GM12878 (cell line): ENCODE data around the gene ZNF18. TPM values are rescaled to one million over a fixed set of nuclear protein-coding genes. Genes with fewer than 3 reads are reported as not detected.

Source experiments
- ATAC-seq: fragments of 200-7000 bp; cut with Tn5 transposase; 3 replicates; pipeline ENCODE4 v1.9.1; 2020; ENCODE audit warnings: mild to moderate bottlenecking, moderate library complexity
- BruUV-seq: library from RNA; stranded (reverse); fragments of 400-500 nt; replicated peaks from 2 replicates; lab custom pipeline; 2021; lab: Mats Ljungman, UMichigan
- CTCF ChIA-PET: fragments of 300-600 bp; sonication (Branson Sonifier 250); formaldehyde crosslinking; extraction: SDS; loops from one replicate; lab custom pipeline; 2021; ENCODE audit warnings: inconsistent platforms; lab: Yijun Ruan, JAX
- POLR2A ChIA-PET: fragments of 350-600 bp; formaldehyde crosslinking; extraction: SDS; loops from one replicate; lab custom pipeline; 2021; ENCODE audit warnings: inconsistent platforms; lab: Charles Lee
- RAD21 ChIA-PET: fragments of 300-600 bp; sonication (Branson Sonifier 250); formaldehyde crosslinking; loops from one replicate; lab custom pipeline; 2023; ENCODE audit warnings: antibody characterized with exemption; ENCODE audit not compliant: unreplicated experiment; lab: Charles Lee
- SMC1A ChIA-PET: fragments of 300-600 bp; sonication (Branson Sonifier 250); formaldehyde crosslinking; loops from one replicate; lab custom pipeline; 2023; ENCODE audit not compliant: unreplicated experiment, uncharacterized antibody; lab: Charles Lee
- DNase-seq: peaks from one replicate; pipeline ENCODE4 v3.0.0-alpha.2; 2011; ENCODE audit warnings: low read depth, low spot score
- FAIRE-seq: peaks from 3 replicates; lab custom pipeline; 2011; peaks lifted over from hg19 to GRCh38; lab: Jason Lieb, UNC
- H2AFZ ChIP-seq: 2 replicates; pipeline ENCODE4 v1.6.0; 2011; ENCODE audit warnings: low read depth, low read length, control low read depth; ENCODE audit not compliant: control insufficient read depth
- H3K27ac ChIP-seq: 2 replicates; pipeline ENCODE4 v1.5.1; 2011; ENCODE audit warnings: control low read depth; ENCODE audit not compliant: control insufficient read depth, insufficient read depth
- H3K27me3 ChIP-seq, 2 experiments: replicated peaks in 1 of 2; 2 replicates each; pipeline versions ENCODE4 v1.6.0 to v1.6.1; 2011; ENCODE audit warnings: low read length in 1 of 2; ENCODE audit not compliant: control insufficient read depth in 2 of 2, insufficient read depth in 2 of 2
- H3K36me3 ChIP-seq, 2 experiments: 2 replicates each; pipeline ENCODE4 v1.5.1; 2011; ENCODE audit warnings: low read length in 1 of 2; ENCODE audit not compliant: control insufficient read depth in 2 of 2, insufficient read depth in 2 of 2
- H3K4me1 ChIP-seq: 2 replicates; pipeline ENCODE4 v1.6.1; 2011; ENCODE audit warnings: mild to moderate bottlenecking, low read length, moderate library complexity, mixed read lengths; ENCODE audit not compliant: control insufficient read depth, insufficient read depth
- H3K4me2 ChIP-seq: 2 replicates; pipeline ENCODE4 v1.6.0; 2011; ENCODE audit warnings: control low read depth; ENCODE audit not compliant: control insufficient read depth, insufficient read depth
- H3K4me3 ChIP-seq: fragments of 200-600 bp; sonication (generic); 2 replicates; pipeline ENCODE4 v1.5.1; 2016
- H3K79me2 ChIP-seq: 2 replicates; pipeline ENCODE4 v1.6.0; 2011; ENCODE audit warnings: low read length; ENCODE audit not compliant: control insufficient read depth, insufficient read depth
- H3K9ac ChIP-seq: 2 replicates; pipeline ENCODE4 v1.8.0; 2011; ENCODE audit warnings: low read length, control low read depth, mixed read lengths; ENCODE audit not compliant: control insufficient read depth, insufficient read depth
- H3K9me3 ChIP-seq: replicated peaks from 3 replicates; pipeline ENCODE4 v1.5.1; 2011; ENCODE audit warnings: mild to moderate bottlenecking, low read length; ENCODE audit not compliant: control insufficient read depth, insufficient read depth
- H4K20me1 ChIP-seq: 2 replicates; pipeline ENCODE4 v1.6.0; 2011; ENCODE audit not compliant: control insufficient read depth, insufficient read depth
- BRCA1 ChIP-seq: IDR thresholded peaks from 2 replicates; pipeline ENCODE4 v1.6.1; 2011; ENCODE audit warnings: low read depth, low read length, improper control_type of control experiment
- CUX1 ChIP-seq: IDR thresholded peaks from 2 replicates; pipeline ENCODE4 v1.6.1; 2012; ENCODE audit warnings: improper control_type of control experiment, low read depth, low read length; ENCODE audit not compliant: insufficient replicate concordance
- E2F4 ChIP-seq: IDR thresholded peaks from 2 replicates; pipeline ENCODE4 v1.6.1; 2012; ENCODE audit warnings: low read depth, low read length, improper control_type of control experiment
- E2F8 ChIP-seq: fragments of 450-650 bp; IDR thresholded peaks from 2 replicates; pipeline ENCODE4 v1.6.1; 2018; ENCODE audit warnings: mild to moderate bottlenecking, low read depth, moderate library complexity; ENCODE audit not compliant: partially characterized antibody
- GABPA ChIP-seq: IDR thresholded peaks from 2 replicates; pipeline ENCODE4 v1.6.1; 2014; ENCODE audit warnings: antibody characterized with exemption, low read depth, mild to moderate bottlenecking, inconsistent platforms
- HSF1 ChIP-seq: fragments of 150-350 bp; IDR thresholded peaks from 2 replicates; pipeline ENCODE4 v1.6.1; 2014; ENCODE audit warnings: mild to moderate bottlenecking, low read depth, low read length
- JUND ChIP-seq: IDR thresholded peaks from 2 replicates; pipeline ENCODE4 v1.6.1; 2012; ENCODE audit warnings: low read depth, mild to moderate bottlenecking, low read length, improper control_type of control experiment, moderate library complexity
- MYC ChIP-seq: IDR thresholded peaks from 2 replicates; pipeline ENCODE4 v1.6.1; 2011; ENCODE audit warnings: mild to moderate bottlenecking, low read length, moderate library complexity, inconsistent platforms; ENCODE audit not compliant: insufficient read depth, insufficient replicate concordance, insufficient read length, severe bottlenecking
- PAX8 ChIP-seq: fragments of 450-650 bp; IDR thresholded peaks from 2 replicates; pipeline ENCODE4 v1.6.1; 2017; ENCODE audit warnings: mild to moderate bottlenecking, moderate library complexity
- TCF3 ChIP-seq: IDR thresholded peaks from 2 replicates; pipeline ENCODE4 v1.6.1; 2012; ENCODE audit warnings: low read depth, mild to moderate bottlenecking, low read length, borderline replicate concordance; ENCODE audit not compliant: insufficient read depth
- YBX1 ChIP-seq: fragments of 450-650 bp; IDR thresholded peaks from 2 replicates; pipeline ENCODE4 v1.6.1; 2016; ENCODE audit warnings: antibody characterized with exemption
- WGBS: methylation state at CpG from one replicate; pipeline ENCODE4 v1.1.6; 2016; ENCODE audit warnings: low lambda C conversion rate; ENCODE audit not compliant: insufficient replicate concordance, insufficient coverage; ENCODE audit errors: missing lambda C conversion rate; 5-methylcytosine and 5-hydroxymethylcytosine counted together
- in situ Hi-C: fragments of 300-500 bp; cut with MboI; formaldehyde crosslinking; loops from 9 replicates; pipeline ENCODE4 v1.14.3; 2018; ENCODE audit warnings: mixed read lengths
- intact Hi-C: fragments of 100-400 bp; cut with micrococcal nuclease; formaldehyde crosslinking; loops from one replicate; pipeline ENCODE4 v1.14.2; 2022; ENCODE audit not compliant: unreplicated experiment
- polyA plus RNA-seq, 11 experiments: library from polyadenylated mRNA; depleted of rRNA in 4 of 11; unstranded in 6 of 11; stranded (reverse) in 5 of 11; fragments of >200 nt; fragmentation: Nextera tagmentation in 4 of 11; fragmentation: Illumina TruSeq in 1 of 11; extraction: Ambion mirVana in 4 of 11; extraction: Trizol in 1 of 11; gene quantifications; 1 replicate in 1 of 11; 2 replicates in 10 of 11; pipeline versions ENCODE4 v1.2.1 to v1.2.3, GENCODE V29; 2011 to 2016; ENCODE audit warnings: inconsistent platforms in 2 of 11, missing spikeins in 2 of 11, low read depth in 1 of 11
- total RNA-seq, 4 experiments: library from RNA; depleted of rRNA in 3 of 4; stranded (reverse); fragments of >200 nt in 3 of 4; fragmentation: Illumina TruSeq in 1 of 4; extraction: Trizol in 1 of 4; gene quantifications; 2 replicates each; pipeline versions ENCODE4 v1.2.1 to v1.2.3, GENCODE V29; 2013 to 2021

ZNF18 gene
- total and polyA plus RNA-seq, 10 of the 15 experiments (the other 5 are each of a cell fraction or from before 2014, with no cell fraction given) = 4.6 to 10.2 (median 9.1) TPM

- no peaks in the 10 kb centered on the region for H3K4me1 ChIP-seq
- WGBS = 31% methylated on average over 6 of the region's 6 CpGs
- SMC1A ChIA-PET = interaction anchor here (0.7 kb wide), 1 partner anchor 12 kb away, joined by 3 read pairs; no protein-coding TSS in a partner anchor
- TF ChIP-seq PAX8 (no peak), HSF1 (no peak), E2F8 (no peak), GABPA (no peak), TCF3 (no peak), YBX1 (no peak), BRCA1 (no peak), CUX1 (no peak), MYC (no peak), JUND (no peak), E2F4 (no peak)
- TF ChIP-seq, all 136 proteins: peak for 0
- no peak for FAIRE-seq
- in situ Hi-C loops = loop anchor here (25.0 kb wide), 1 partner anchor 1061 kb away; no protein-coding TSS in a partner anchor
- no peak overlapping the region for H3K9ac ChIP-seq
- no peaks in the 10 kb centered on the region; the same call in 2 of the 3 replicates for H3K9me3 ChIP-seq
- no peaks in the 10 kb centered on the region for H4K20me1 ChIP-seq
- no peak for ATAC-seq
- ChIA-PET RAD21 (no interaction called here), CTCF (no interaction called here), POLR2A (no interaction called here)
- no peak for DNase-seq
- no peaks in the 10 kb centered on the region for H3K27me3 ChIP-seq
- H3K36me3 ChIP-seq = no peaks in the 10 kb centered on the region
- H3K4me2 ChIP-seq = no peak overlapping the region
- H3K27ac ChIP-seq = no peak overlapping the region
- H3K4me3 ChIP-seq = no peak overlapping the region
- intact Hi-C loops = no loop called here
- BruUV-seq = no TSS peak
- H2AFZ ChIP-seq = no peak overlapping the region
- no peaks in the 10 kb centered on the region for H3K79me2 ChIP-seq
These were observed 48.5 kb downstream of the ZNF18 start for GRCh38 chr17:11948789-11949188.
